HL-60 (cell line): ENCODE measurements around the gene CCDC102A.

ENCODE experiments used
- DNase-seq, 2 experiments: peaks; one replicate each; pipeline ENCODE4 v3.0.0-alpha.2; 2010 to 2020; ENCODE audit warnings: low read depth in 1 of 2, low spot score in 1 of 2
- H3K27ac ChIP-seq: fragments of 250-450 bp; sonication (Bioruptor Pico); replicated peaks from 2 replicates; pipeline ENCODE4 v1.5.1; 2020; ENCODE audit warnings: mild to moderate bottlenecking, moderate library complexity
- H3K27me3 ChIP-seq: fragments of 250-450 bp; sonication (Bioruptor Pico); 2 replicates; pipeline ENCODE4 v1.5.1; 2021; ENCODE audit warnings: mild to moderate bottlenecking, moderate library complexity; ENCODE audit not compliant: insufficient read depth, poor library complexity, severe bottlenecking
- H3K4me3 ChIP-seq: replicated peaks from 2 replicates; pipeline ENCODE4 v1.5.1; 2011; ENCODE audit warnings: mild to moderate bottlenecking, control low read depth, low read length; ENCODE audit not compliant: insufficient read depth
- GABPA ChIP-seq: IDR thresholded peaks from 2 replicates; pipeline ENCODE4 v1.6.1; 2012; ENCODE audit warnings: low read depth
- POLR2AphosphoS5 ChIP-seq: IDR thresholded peaks from 2 replicates; pipeline ENCODE4 v1.6.1; 2012; ENCODE audit warnings: low read depth
- SPI1 ChIP-seq: IDR thresholded peaks from 2 replicates; pipeline ENCODE4 v1.6.1; 2012; ENCODE audit warnings: low read depth, mild to moderate bottlenecking, borderline replicate concordance
- TF ChIP-seq, protein P1 (sequence below): IDR thresholded peaks from 2 replicates; pipeline ENCODE4 v1.6.1; 2012; ENCODE audit warnings: low read depth; ENCODE audit not compliant: insufficient replicate concordance
- TF ChIP-seq, protein P2 (sequence below): IDR thresholded peaks from one replicate; pipeline ENCODE4 v1.5.1; 2011; ENCODE audit warnings: low read length, control low read depth, inconsistent platforms; ENCODE audit not compliant: insufficient read depth

Gene CCDC102A

DNA sequence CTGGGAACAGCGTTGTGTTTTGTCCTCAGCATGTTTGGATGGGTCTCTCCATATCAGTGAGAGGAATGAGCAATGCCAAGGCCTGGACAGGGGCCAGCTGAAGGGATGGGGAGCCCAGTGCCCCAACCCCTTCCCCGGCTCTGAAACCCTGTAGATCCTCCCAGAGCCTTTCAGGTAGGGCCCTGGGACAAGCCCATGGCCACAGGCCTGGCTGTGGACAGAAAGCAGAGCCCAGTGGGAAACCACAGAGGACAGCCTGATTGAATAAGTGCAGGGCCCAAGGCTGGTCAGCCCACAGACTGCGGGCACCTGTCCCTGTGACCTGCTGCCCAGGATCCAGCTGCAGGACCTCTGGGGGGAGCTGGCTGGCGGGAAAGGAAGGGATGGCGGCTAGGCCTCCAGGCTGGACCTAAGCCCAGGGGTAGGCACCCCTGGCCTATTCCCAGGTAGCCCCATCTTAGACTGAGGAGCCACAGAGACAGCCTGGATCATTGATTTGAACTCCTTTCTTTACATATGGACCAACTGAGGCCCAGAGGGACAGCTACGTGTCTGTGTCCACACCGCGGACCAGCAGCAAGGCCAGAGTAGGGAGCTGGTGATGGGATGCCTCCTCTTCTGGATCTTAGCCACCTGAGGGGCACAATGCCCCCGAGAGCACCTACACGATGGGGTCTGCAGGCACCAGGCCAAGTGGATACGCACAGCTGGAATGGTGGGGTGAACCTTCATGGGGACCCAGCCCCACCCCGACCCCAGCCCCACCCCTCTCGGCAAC lies 1.3 kb downstream of the CCDC102A start:
- H3K27ac ChIP-seq, result no peak overlapping the region

DNA sequence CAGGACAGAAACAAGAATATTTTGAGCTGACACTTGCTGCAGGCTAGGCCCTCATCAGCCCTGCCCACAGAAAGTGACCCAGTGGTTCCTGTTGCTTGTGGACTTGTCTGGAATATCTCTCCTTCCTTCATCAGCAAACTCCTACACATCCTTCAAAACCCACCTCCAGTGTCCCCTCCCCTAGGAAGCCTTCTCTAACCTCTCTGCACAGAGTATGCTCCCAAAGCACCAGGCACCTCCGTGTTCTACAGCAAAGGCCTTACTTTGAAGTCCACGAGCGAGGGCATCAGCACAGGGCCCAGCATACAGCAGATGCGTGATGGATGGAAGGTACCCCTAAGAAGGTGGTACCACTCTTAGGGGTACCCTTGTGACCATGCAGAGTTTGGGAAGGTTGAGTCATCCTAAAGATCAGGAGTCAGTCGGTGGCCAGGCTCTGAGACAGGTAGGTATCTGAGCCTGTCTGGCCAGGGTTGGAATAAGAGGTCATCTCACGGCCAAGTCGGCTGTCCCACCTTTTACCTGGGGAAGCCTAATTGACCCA lies 2.0 kb downstream of the CCDC102A start:
- no peak overlapping the region for H3K4me3 ChIP-seq
- no peak overlapping the region for H3K27ac ChIP-seq

More for the DNA sequence above, 1.3 kb downstream of the CCDC102A start:
- DNase-seq, result no peak
- TF ChIP-seq SPI1 (no peak), POLR2AphosphoS5 (no peak), GABPA (no peak)
- TF ChIP-seq, protein P1, sequence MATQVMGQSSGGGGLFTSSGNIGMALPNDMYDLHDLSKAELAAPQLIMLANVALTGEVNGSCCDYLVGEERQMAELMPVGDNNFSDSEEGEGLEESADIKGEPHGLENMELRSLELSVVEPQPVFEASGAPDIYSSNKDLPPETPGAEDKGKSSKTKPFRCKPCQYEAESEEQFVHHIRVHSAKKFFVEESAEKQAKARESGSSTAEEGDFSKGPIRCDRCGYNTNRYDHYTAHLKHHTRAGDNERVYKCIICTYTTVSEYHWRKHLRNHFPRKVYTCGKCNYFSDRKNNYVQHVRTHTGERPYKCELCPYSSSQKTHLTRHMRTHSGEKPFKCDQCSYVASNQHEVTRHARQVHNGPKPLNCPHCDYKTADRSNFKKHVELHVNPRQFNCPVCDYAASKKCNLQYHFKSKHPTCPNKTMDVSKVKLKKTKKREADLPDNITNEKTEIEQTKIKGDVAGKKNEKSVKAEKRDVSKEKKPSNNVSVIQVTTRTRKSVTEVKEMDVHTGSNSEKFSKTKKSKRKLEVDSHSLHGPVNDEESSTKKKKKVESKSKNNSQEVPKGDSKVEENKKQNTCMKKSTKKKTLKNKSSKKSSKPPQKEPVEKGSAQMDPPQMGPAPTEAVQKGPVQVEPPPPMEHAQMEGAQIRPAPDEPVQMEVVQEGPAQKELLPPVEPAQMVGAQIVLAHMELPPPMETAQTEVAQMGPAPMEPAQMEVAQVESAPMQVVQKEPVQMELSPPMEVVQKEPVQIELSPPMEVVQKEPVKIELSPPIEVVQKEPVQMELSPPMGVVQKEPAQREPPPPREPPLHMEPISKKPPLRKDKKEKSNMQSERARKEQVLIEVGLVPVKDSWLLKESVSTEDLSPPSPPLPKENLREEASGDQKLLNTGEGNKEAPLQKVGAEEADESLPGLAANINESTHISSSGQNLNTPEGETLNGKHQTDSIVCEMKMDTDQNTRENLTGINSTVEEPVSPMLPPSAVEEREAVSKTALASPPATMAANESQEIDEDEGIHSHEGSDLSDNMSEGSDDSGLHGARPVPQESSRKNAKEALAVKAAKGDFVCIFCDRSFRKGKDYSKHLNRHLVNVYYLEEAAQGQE, result no peak
- TF ChIP-seq, protein P2, sequence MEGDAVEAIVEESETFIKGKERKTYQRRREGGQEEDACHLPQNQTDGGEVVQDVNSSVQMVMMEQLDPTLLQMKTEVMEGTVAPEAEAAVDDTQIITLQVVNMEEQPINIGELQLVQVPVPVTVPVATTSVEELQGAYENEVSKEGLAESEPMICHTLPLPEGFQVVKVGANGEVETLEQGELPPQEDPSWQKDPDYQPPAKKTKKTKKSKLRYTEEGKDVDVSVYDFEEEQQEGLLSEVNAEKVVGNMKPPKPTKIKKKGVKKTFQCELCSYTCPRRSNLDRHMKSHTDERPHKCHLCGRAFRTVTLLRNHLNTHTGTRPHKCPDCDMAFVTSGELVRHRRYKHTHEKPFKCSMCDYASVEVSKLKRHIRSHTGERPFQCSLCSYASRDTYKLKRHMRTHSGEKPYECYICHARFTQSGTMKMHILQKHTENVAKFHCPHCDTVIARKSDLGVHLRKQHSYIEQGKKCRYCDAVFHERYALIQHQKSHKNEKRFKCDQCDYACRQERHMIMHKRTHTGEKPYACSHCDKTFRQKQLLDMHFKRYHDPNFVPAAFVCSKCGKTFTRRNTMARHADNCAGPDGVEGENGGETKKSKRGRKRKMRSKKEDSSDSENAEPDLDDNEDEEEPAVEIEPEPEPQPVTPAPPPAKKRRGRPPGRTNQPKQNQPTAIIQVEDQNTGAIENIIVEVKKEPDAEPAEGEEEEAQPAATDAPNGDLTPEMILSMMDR, result no peak
- Histone ChIP-seq H3K27me3 (no peaks in the 10 kb centered on the region), H3K4me3 (no peak overlapping the region)

More for the DNA sequence above, 2.0 kb downstream of the CCDC102A start:
- TF ChIP-seq GABPA (no peak), SPI1 (no peak), POLR2AphosphoS5 (no peak)
- TF ChIP-seq, protein P1, result no peak
- TF ChIP-seq, protein P2, result no peak
- H3K27me3 ChIP-seq, result no peaks in the 10 kb centered on the region
- no peak for DNase-seq
